HFFc6 (cell line): ENCODE results near the gene CACHD1. TPM values are rescaled to one million over a fixed set of nuclear protein-coding genes. Genes with fewer than 3 reads are reported as not detected.

ENCODE experiments used
- DNase-seq: peaks from one replicate; pipeline ENCODE4 v3.0.0-alpha.2; 2018
- H3K27ac Mint-ChIP-seq: 2 replicates; pipeline ENCODE4 v1.8.0; 2020; ENCODE audit warnings: mild to moderate bottlenecking, mixed read lengths
- H3K27me3 Mint-ChIP-seq: 2 replicates; pipeline ENCODE4 v1.8.0; 2021; ENCODE audit warnings: mild to moderate bottlenecking, moderate library complexity, mixed read lengths; ENCODE audit not compliant: insufficient read depth
- H3K36me3 Mint-ChIP-seq: 2 replicates; pipeline ENCODE4 v1.8.0; 2021; ENCODE audit warnings: low read depth, mixed read lengths
- H3K4me1 Mint-ChIP-seq: 2 replicates; pipeline ENCODE4 v1.8.0; 2020; ENCODE audit warnings: low read depth, mixed read lengths
- H3K4me3 Mint-ChIP-seq: 2 replicates; pipeline ENCODE4 v1.8.0; 2020; ENCODE audit warnings: mild to moderate bottlenecking, moderate library complexity, mixed read lengths
- H3K9me3 Mint-ChIP-seq: 2 replicates; pipeline ENCODE4 v1.8.0; 2020; ENCODE audit warnings: mild to moderate bottlenecking, mixed read lengths
- total RNA-seq, 6 experiments: library from RNA; stranded (reverse); fragmentation: NEBNext Ultra II Directional; extraction: Animal tissue kit (Norgen Biotek cat#: 25700); gene quantifications; 2 replicates in 1 of 6; 3 replicates in 5 of 6; pipeline ENCODE4 v1.2.3, GENCODE V29; 2021
- TF ChIP-seq, protein P1 (sequence below): fragments of 200-600 bp; sonication (generic); IDR thresholded peaks from 2 replicates; pipeline ENCODE4 v1.5.0; 2021; ENCODE audit warnings: antibody characterized with exemption, mild to moderate bottlenecking

Gene CACHD1
- total RNA-seq, 6 experiments from 2014 or later, result 3.9 to 5.5 (median 5.1) TPM

DNA sequence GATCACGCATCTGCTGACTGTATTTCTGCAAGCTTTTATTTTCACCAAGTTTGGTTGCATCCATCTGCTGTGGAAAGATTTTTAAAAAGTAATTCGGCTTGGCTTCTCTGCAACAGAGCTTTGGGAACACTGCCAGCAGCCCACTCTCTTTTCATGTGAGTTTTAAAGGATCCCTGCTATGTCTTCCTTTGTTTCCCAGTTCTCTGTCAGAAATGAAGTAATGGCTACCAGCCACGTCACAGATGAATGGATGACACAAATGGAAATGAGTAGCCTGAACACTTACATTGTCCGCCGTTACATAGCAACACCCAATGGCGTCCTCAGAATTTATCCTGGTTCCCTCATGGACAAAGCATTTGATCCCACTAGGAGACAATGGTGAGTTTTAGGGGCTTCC lies 194.4 kb downstream of the CACHD1 start:
- H3K36me3 Mint-ChIP-seq, result peaks cover 5% of the 10 kb centered on the region; the same call in 1 of the 2 replicates
- DNase-seq, result no peak
- no peaks in the 10 kb centered on the region for H3K27me3 Mint-ChIP-seq
- no peaks in the 10 kb centered on the region for H3K9me3 Mint-ChIP-seq
- H3K4me3 Mint-ChIP-seq, result no peak overlapping the region
- H3K27ac Mint-ChIP-seq, result no peak overlapping the region
- no peaks in the 10 kb centered on the region for H3K4me1 Mint-ChIP-seq
- TF ChIP-seq, protein P1, sequence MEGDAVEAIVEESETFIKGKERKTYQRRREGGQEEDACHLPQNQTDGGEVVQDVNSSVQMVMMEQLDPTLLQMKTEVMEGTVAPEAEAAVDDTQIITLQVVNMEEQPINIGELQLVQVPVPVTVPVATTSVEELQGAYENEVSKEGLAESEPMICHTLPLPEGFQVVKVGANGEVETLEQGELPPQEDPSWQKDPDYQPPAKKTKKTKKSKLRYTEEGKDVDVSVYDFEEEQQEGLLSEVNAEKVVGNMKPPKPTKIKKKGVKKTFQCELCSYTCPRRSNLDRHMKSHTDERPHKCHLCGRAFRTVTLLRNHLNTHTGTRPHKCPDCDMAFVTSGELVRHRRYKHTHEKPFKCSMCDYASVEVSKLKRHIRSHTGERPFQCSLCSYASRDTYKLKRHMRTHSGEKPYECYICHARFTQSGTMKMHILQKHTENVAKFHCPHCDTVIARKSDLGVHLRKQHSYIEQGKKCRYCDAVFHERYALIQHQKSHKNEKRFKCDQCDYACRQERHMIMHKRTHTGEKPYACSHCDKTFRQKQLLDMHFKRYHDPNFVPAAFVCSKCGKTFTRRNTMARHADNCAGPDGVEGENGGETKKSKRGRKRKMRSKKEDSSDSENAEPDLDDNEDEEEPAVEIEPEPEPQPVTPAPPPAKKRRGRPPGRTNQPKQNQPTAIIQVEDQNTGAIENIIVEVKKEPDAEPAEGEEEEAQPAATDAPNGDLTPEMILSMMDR, result no peak

DNA sequence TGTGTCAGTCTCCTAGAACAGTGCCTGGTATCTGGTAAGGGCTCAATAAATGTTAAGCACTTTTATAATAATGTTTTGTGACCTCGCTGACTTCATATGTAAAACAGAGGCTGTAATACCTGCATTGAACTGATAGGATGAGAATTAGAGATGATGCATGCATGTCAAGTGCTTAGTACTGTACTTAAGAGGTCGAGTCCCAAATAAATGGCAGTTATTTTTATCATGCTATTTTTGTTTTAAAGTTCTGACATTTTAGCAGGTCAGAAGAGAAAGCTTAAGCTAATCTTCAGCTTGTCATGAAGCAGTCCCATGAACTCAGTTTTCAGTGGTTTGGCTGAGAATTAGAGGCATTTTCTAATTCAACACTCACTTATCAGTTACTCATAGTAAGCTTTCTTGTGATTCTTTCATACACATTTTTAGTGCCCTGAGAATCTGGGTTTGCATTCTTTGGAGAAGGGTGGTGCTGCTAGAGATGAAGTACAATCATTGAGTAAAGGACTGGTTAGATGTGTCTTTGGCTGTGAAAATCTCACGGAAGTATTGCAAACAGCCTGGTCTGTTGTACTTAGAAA lies 199.3 kb downstream of the CACHD1 start:
- no peaks in the 10 kb centered on the region; the same call in 1 of the 2 replicates for H3K27me3 Mint-ChIP-seq
- no peaks in the 10 kb centered on the region for H3K9me3 Mint-ChIP-seq
- H3K4me1 Mint-ChIP-seq, result no peaks in the 10 kb centered on the region
- H3K36me3 Mint-ChIP-seq, result peaks cover 5% of the 10 kb centered on the region; the same call in 1 of the 2 replicates
- DNase-seq, result no peak
- TF ChIP-seq, protein P1, result no peak
- no peak overlapping the region for H3K4me3 Mint-ChIP-seq
- no peak overlapping the region for H3K27ac Mint-ChIP-seq

DNA sequence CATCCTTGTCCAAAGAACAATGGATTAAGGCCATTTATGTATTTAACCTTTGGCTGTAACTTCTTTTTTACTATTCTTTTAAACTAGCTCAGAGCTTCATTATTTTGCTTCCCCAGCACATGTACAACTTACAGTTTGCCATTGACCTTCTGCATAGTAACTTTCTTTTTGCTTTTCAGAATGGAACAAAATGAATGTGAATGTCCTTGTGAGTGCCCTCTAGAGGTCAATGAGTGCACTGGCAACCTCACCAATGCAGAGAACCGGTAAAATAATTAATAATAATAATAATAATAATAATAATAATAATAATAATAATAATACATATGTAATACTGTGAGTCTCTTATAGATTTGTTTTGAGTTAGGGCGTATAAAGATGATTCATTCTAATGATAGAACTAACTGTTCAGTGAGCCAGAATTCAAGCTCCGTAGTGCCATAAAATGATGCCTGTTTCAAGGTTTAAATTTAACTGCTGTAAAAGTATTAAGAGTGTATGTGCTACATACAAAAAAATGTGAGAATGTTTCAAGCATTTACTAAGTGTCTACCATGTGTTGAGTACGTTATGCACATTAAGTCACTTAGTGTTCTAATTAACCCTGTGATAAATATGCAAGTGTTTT lies 205.9 kb downstream of the CACHD1 start:
- no peaks in the 10 kb centered on the region for H3K36me3 Mint-ChIP-seq
- no peak overlapping the region for H3K27ac Mint-ChIP-seq
- TF ChIP-seq, protein P1, result peak; percentile 88
- H3K4me3 Mint-ChIP-seq, result no peak overlapping the region
- no peaks in the 10 kb centered on the region for H3K27me3 Mint-ChIP-seq
- no peaks in the 10 kb centered on the region for H3K9me3 Mint-ChIP-seq
- no peak for DNase-seq
- H3K4me1 Mint-ChIP-seq, result no peaks in the 10 kb centered on the region

DNA sequence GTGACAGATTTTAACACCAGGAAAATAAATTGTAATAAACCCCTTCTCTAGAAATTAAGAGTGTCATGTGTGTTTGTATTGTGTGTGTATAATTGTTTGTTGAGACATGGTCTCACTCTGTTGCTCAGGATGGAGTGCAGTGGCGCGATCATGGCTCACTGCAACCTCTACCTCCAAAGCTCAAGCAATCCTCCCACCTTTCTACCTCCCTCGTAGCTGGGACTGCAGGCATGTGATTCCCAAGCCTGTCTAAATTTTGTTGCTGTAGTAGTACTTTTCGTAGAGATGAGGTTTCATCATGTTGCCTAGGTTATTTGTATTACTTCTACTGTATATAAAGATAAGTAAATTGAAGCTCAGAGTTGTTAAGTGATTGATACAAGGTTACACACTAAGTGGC lies 206.5 kb downstream of the CACHD1 start:
- H3K9me3 Mint-ChIP-seq, result no peaks in the 10 kb centered on the region
- no peaks in the 10 kb centered on the region for H3K27me3 Mint-ChIP-seq
- H3K27ac Mint-ChIP-seq, result no peak overlapping the region
- no peak overlapping the region for H3K4me3 Mint-ChIP-seq
- no peak for DNase-seq
- TF ChIP-seq, protein P1, result no peak
- H3K4me1 Mint-ChIP-seq, result no peaks in the 10 kb centered on the region
- no peaks in the 10 kb centered on the region for H3K36me3 Mint-ChIP-seq

DNA sequence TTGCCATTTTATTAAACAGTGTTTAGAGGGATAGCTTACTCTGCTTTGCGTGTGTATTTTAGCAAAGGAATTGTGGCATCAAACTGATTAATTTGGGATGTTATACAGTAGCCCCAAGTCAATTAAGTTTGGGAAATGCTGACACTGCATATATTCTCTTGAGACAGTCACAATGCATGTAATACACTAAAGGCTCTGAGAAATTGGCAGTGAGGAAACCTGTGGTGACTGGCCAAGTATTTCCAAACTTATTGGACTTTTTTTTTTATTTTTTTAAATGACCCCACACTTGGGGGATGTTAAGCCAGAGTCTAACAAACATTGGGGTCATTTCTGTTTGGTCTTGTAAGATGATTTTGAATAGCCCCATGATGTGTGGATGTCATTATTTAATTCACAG lies 207.6 kb downstream of the CACHD1 start:
- Mint-ChIP-seq H3K4me3 (no peak overlapping the region), H3K27me3 (no peaks in the 10 kb centered on the region), H3K9me3 (no peaks in the 10 kb centered on the region), H3K36me3 (peaks cover 5% of the 10 kb centered on the region), H3K4me1 (no peaks in the 10 kb centered on the region), H3K27ac (no peak overlapping the region)
- DNase-seq, result no peak
- TF ChIP-seq, protein P1, result no peak
